SK-N-SH (cell line): Measurements from ENCODE around the gene UMOD.

Experiments used
- ELF1 ChIP-seq: IDR thresholded peaks from 2 replicates; pipeline ENCODE4 v1.4.0; 2012
- EP300 ChIP-seq, 2 experiments: IDR thresholded peaks; 2 replicates each; pipeline versions ENCODE4 v1.4.0 to v1.6.1; 2012; ENCODE audit warnings: borderline replicate concordance in 1 of 2, low read depth in 1 of 2, low read length in 1 of 2
- JUND ChIP-seq: IDR thresholded peaks from 2 replicates; pipeline ENCODE4 v1.4.0; 2012
- MXI1 ChIP-seq: IDR thresholded peaks from 2 replicates; pipeline ENCODE4 v1.6.1; 2012; ENCODE audit warnings: mild to moderate bottlenecking, low read depth, low read length, improper control_type of control experiment
- POLR2AphosphoS5 ChIP-seq: IDR thresholded peaks from 2 replicates; pipeline ENCODE4 v1.6.1; 2012; ENCODE audit warnings: low read depth, low read length
- RFX5 ChIP-seq: IDR thresholded peaks from 2 replicates; pipeline ENCODE4 v1.6.1; 2012; ENCODE audit warnings: mild to moderate bottlenecking, improper control_type of control experiment, low read length
- YY1 ChIP-seq: IDR thresholded peaks from 2 replicates; pipeline ENCODE4 v1.4.0; 2012; ENCODE audit warnings: low read depth, mild to moderate bottlenecking
- TF ChIP-seq, protein P1 (sequence below): IDR thresholded peaks from 2 replicates; pipeline ENCODE4 v1.4.0; 2012; ENCODE audit warnings: low read depth, borderline replicate concordance
- TF ChIP-seq, protein P2 (sequence below): fragments of 200-600 bp; sonication (generic); IDR thresholded peaks from 2 replicates; pipeline ENCODE4 v1.6.1; 2017; ENCODE audit warnings: antibody characterized with exemption, mild to moderate bottlenecking, moderate library complexity
- TF ChIP-seq, protein P3 (sequence below): fragments of 150-350 bp; IDR thresholded peaks from 2 replicates; pipeline ENCODE4 v1.6.1; 2017; ENCODE audit warnings: antibody characterized with exemption, low read length, low read depth, borderline replicate concordance
- TF ChIP-seq, protein P4 (sequence below): IDR thresholded peaks from 2 replicates; pipeline ENCODE4 v1.4.0; 2012; ENCODE audit warnings: low read depth

DNA sequence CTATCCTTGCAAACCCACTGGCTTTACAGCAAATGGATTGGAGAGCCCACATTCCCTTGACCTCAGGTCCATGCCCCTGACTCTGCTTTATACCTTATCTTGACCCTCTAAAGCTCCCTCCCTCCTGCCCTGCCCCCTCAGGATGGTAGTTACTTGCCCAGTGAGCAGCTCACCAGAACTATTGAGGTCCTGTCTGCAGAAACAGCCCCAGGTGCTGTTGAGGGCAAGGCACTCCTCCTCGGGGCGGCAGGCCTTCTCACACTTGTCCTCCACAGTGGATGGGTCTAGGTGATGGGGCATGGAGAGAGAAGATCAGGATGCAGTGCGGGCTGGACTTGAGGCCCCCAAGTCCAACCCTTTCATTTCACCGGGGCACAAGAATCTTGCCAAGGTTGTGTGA is 29.8 kb downstream of the UMOD start:
- TF ChIP-seq, protein P1, sequence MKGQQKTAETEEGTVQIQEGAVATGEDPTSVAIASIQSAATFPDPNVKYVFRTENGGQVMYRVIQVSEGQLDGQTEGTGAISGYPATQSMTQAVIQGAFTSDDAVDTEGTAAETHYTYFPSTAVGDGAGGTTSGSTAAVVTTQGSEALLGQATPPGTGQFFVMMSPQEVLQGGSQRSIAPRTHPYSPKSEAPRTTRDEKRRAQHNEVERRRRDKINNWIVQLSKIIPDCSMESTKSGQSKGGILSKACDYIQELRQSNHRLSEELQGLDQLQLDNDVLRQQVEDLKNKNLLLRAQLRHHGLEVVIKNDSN, result no peak
- TF ChIP-seq RFX5 (no peak), JUND (no peak), EP300 (IDR thresholded peaks at IDR 0.05; ENCODE audit: borderline replicate concordance in 1 of 2, low read depth in 1 of 2, low read length in 1 of 2) (no peak), POLR2AphosphoS5 (no peak), MXI1 (no peak), YY1 (no peak), ELF1 (no peak)
- TF ChIP-seq, protein P2, sequence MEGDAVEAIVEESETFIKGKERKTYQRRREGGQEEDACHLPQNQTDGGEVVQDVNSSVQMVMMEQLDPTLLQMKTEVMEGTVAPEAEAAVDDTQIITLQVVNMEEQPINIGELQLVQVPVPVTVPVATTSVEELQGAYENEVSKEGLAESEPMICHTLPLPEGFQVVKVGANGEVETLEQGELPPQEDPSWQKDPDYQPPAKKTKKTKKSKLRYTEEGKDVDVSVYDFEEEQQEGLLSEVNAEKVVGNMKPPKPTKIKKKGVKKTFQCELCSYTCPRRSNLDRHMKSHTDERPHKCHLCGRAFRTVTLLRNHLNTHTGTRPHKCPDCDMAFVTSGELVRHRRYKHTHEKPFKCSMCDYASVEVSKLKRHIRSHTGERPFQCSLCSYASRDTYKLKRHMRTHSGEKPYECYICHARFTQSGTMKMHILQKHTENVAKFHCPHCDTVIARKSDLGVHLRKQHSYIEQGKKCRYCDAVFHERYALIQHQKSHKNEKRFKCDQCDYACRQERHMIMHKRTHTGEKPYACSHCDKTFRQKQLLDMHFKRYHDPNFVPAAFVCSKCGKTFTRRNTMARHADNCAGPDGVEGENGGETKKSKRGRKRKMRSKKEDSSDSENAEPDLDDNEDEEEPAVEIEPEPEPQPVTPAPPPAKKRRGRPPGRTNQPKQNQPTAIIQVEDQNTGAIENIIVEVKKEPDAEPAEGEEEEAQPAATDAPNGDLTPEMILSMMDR, result no peak
- TF ChIP-seq, protein P3, sequence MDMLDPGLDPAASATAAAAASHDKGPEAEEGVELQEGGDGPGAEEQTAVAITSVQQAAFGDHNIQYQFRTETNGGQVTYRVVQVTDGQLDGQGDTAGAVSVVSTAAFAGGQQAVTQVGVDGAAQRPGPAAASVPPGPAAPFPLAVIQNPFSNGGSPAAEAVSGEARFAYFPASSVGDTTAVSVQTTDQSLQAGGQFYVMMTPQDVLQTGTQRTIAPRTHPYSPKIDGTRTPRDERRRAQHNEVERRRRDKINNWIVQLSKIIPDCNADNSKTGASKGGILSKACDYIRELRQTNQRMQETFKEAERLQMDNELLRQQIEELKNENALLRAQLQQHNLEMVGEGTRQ, result no peak
- TF ChIP-seq, protein P4, sequence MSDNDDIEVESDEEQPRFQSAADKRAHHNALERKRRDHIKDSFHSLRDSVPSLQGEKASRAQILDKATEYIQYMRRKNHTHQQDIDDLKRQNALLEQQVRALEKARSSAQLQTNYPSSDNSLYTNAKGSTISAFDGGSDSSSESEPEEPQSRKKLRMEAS, result no peak
